ENCODE results near the gene PIK3R6.
"Not testable (repeated sequence)": the region's sequence is repeated elsewhere in the genome, so short reads cannot be mapped to it uniquely, and the experiment has no call there.

Gene PIK3R6

DNA sequence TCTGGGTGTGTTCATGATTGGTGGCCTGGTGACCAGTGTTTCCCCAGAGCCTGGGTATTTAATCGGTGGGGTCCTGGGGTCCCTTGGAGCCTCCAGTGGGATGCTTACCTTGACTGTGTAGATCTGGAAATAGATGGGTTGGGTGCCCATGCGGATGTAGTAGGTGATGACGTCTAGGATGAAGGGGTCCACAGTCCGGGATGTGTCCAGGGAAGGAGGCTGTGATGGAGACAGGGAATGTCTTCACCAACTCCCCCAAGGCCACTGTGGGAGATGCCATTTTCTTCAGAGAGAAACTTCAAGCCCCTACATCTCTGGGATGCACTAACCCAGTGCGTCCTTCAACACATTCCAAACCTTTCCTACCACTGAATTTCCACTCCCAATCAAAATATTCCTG lies 44.2 kb downstream of the PIK3R6 start:
- no peak for DNase-seq

DNA sequence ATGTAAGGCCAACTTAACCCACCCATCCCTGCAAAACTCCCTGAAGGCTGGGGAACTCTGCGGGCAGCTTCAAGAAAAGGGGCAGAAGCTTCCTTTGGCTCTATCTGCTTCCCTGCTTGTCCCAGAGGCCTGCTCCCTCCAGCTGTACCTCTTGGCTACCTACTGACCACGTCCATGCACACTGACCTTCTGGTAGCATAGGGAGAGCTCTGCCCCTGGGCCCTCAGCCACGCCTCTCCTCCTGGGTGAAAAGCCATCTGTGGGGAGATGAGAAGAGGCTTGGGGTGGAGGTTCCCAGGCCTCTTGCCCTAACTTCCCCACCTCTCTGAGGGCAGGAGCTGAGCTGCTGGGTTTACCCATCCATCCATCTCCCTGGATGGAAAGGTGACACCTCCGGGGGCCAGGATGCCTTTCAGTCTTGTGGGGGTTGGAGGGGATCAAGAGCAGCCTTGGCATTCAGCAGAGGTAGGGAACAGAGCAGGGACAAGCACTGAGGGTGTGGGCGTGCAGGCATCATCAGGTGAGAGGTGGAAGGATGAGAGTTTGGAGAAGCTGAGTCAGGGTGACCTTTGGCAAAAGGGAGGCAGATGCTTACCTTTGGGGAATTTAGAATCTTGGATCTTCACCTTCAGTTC lies 45.0 kb downstream of the PIK3R6 start:
- DNase-seq, result no peak

DNA sequence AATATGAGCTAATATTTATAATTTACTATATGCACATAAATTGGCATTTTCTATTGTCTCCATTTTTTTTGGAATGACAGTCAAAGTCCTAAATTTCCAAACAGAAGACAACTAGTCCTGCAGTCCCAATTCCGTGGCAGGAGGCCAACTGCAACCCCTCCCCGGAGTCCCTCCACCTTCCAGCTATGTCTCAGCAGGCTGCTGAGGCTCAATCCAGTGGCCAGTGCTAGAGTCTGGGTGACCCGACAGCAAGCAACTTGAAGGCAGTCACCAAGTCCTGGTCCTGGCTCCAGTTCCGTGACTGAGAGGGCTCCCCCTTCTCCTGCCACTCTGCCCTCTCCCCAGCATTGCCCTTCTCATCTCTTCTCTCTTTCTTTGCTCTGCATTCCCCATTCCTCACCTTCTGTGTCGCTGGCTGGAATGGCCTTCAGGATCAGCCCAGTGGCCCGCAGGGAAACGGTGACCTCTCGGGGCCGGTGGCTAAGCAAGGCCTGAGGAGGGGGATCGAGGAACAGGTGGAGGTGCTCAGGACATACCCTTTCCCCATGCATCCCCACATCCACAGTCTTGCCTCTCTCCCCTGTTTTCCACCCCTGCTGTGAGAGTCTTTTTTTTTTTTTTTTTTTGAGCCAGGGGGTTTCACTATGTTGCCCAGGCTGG lies 45.9 kb downstream of the PIK3R6 start:
- no peak for DNase-seq

DNA sequence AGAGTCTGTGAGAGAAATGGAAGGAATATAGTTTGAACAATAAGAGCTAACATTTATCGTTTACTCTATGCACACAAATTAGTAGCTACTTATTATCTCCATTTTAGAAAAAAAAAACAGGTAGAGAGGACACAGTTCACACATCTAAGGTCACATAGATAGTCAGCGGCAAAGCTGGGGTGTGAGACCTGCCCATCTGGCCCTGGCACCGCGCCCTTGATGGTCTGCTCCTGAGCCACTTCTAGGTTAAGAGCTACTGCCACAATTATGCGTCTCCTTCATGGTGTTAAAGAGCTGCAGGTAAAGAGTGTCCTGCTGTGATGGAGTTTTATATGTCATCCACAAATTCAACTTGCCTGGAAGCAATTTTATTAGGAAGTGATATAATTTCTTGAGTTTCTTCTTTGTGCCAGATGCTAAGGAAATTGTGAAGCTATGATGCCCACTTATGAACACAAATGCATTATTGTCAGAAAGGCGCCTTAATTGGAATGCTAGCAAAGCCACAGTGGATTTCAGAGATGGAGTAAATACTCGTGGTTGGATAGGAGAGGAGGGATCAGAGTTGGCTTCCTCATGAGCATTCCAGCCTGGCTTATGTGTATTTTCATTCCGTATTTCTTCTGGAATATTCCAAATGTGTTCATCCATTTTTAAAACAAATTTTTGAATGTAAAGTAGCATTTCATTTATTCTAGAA lies 47.0 kb downstream of the PIK3R6 start:
- no peak for DNase-seq

DNA sequence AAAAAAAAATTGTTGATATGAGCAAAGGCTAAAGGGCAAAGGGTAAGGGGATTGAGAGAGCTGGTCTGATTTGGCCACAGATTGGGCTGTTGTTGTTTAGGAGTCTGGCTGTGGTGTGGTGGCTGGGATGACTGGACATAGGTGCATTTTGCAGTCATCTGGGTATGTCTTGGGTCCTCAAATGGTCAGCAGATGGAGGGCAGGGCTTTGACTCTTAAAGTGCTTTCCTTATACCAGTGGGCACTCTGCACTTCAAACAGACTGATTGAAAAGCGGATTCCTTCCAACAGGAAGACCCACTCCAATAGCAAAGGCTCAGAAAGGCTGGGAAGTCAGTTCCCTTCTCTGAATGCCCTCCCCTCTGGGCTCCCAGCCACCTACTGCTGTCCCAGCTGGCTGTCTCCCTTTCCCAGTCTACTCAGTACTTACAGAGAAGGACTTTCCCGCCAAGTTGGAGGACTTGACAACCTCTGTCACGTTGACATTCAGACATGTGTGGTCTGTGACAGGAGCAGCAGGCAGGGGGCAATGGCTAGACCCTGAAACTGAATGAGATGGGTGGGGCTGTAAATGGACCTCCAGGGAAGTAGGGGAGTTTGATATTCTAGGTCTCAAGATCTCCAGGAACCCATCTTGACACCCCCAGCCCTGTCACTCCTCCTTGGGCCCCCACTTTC lies 48.7 kb downstream of the PIK3R6 start:
- DNase-seq, result no peak

DNA sequence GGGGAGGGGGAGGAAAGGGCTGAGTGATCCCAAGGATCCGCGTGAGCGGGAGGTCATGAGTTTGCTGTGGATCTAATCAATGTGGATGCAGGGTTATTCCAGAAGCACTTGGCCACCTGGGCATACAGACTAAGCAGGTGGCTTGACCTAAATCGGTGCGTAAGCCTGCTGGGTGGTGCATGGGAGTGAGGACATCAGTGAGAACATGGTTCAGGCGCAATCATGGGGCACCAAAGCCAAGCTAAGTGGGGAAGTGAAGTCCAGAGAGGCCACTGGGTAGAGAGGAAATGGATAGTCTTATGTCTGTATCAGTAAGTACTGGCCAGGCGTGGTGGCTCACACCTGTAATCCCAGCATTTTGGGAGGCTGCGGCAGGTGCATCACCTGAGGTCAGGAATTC lies 49.4 kb downstream of the PIK3R6 start:
- DNase-seq, result no peak

DNA sequence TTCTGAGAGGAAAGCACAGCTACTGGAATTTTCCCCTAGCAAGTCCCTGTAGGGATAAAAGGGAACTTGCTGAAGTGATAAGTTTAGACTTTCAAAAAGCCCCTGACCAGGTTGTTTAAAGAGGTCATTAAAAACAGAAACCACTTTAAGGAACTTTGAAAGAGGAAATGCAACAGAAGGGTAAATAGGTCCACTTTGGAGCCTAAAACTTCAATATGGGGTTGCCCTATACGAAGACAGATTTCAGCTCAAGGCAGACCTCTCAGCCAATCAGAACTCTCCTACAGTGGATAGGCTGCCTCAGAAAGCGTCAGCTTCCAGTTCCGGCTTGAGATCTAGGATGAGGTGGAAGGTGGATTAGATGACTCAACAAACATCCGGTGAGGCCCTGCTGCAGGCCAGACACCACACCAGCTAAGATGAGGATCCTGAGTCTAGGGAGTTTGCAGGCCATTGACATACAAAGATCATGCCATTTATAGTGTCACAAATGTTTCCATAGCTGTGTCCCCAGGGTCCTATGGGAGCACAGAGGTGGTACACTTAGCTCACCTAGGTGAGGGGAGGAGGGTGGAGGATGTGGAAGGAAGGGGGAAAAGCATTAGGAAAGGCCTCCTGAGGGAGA lies 60.4 kb downstream of the PIK3R6 start:
- no peak for DNase-seq

DNA sequence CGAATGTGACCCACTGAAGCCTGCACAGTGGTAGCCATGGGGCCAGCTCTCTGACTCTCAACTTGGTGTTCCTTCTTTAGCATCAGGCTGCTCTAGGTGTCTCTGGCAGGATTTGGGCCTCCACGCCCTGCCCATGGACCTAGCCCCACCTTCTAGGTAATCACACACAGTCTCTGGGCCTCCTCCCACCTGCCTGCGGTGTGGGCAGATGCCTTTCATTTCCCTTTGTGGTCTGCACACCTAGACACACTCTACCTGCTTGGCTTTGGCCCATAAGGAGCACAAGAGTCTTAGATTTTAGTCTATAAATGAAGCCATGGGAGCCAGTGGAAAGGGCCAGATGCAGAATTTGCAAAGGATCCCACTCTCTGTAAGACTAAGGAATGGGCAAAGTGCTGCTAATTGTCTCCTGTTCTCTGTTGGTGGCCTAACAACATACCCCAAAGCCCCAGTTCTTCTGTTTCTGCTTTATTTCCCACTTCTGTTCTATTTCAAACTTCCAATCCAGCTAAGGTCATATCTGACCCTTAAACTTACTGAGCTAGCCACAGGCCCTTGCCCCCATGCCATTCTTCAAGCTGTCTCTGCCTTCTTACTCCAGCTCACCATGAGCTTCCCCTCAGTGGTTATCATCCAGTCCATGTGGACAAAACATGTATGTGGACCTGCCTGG lies 61.1 kb downstream of the PIK3R6 start:
- DNase-seq, result no peak

DNA sequence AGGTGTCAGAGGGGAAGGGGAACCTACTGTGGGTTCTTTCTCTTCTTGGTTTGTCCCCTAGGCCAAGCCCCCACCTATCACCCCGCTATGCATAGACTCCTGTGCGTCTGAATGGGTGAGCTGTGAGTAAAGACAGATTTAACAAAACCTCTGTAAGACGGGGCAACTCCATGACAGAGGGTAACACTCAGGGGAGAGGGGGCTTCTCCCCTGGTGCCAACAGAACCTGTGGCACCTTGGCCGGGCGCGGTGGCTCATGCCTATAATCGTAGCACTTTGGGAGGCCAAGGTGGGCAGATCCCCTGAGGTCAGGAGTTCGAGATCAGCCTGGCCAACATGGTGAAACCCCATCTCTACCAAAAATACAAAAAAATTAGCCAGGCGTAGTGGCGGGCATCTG lies 62.1 kb downstream of the PIK3R6 start:
- not testable (repeated sequence) for DNase-seq

DNA sequence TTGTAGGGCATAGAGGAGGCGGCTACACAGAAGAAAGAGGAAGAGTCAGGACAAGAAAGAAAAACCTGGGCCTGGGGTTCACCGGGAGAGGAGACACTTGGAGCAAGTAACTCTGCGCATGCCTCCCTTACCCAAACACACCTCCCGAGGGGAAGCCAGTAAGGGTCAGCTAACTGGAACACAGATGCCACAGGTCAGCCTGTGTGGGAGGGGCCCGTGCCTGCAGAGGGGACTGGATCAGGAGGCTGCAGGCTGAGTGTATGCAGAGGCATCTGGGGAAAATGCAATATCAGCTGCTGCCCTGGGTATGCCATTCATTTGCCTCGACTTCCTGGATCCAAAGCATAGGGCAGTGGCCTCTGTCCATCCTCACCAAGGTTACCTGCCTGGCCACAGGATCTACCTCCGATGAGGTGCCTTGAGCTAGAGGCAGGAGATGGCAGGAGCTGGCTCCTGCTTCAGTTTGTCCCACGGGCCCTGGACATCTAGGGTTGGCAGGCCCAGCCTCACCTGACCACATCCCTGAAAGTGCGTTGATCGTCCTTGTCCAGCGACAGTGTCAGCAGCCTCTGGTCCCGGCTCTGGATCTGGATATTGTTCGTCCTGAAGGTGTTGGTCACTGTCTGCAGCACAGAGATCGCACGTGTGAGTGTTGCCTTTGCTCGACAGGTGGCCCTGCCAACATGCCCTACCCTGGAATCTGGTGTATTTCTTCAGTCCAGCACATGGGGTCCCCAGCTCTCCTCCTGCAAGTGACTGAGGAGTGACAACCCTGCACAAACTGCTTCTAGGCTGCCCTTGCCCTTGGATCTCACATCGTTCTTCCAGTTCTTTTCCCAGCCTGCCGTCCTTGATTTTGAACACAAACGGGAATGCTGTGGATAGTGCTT lies 63.7 kb downstream of the PIK3R6 start:
- peak; percentile 16 for DNase-seq

DNA sequence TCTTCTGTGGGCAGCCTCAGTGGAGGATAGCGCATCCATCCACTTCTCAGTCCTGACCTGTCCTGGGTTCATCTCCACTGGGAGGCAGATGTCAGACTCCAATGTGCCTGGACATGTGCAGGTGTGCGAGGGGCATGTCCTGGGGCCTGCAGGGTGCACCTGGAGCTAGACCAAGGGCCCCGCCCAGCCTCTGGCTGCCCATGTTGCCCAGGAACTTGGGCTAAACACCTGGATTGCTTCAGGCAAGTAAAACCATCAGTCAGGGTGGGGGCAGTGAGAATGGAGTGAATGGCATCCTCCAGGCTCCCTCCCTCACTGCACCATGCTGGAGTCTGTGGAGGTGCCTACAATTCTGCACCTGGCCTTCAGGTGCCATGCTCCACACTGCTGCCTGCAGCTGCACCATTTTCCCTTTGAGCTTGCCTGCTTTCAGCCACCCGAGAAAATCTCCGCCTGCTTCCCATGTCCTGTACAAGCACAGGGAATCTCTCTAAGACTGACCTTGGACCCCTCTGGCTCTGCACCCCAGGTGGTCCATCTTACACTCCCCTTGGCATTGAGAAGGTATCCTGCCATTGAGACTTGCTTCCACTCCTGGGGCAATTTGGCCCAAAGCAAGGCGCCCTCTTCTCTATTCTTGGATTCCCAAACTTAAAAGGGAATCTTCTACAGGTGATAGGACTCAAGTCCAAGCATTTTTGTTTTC lies 66.2 kb downstream of the PIK3R6 start:
- no peak for DNase-seq

DNA sequence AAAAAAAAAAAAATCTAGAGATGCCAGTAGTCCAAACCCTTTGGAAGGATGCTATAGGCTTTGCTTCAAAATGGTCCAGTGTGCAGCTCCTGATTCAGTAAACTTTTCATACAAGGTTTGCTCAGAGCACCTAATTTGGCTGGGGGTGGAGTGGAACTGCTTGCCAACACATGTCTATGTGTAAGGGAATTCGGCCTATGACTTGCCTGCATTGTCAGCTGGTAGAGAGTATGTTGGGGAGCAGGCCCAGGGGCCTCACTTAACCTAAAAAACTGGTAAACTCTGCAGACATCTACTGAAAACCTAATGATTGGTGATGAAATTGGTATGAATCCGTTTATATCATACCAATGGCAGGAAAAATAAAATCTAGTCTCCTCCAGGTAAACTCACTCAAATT lies 66.8 kb downstream of the PIK3R6 start:
- DNase-seq, result no peak

DNA sequence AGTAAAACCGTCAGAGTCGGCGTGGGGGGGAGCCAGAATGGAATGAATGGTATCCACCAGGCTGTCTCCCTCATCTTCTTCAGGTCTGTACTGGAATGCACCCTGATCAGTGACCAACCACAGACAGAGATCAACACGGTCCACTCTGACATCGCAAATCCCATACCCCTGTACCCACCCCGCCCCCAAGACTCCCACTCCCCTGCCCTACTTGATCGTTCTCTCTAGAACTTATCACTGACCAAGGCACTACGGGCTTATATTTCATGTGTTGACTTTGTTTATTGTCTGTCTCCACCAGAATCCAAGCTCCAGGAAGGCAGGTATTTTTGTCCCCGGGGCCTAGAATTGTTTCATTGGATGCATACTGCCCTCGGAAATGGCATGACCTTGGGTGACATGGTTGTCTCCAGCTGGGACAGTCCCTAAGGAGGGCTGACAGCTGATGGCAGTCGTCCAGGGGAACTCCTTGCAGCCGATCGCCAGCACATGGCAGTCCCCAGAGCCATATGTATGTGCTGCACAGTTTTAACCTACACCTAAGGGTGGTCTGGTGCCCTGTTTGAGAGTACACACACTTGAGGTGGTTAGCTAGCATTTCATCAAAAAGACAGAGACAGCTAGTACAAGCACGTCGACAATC lies 67.8 kb downstream of the PIK3R6 start:
- DNase-seq, result no peak

DNA sequence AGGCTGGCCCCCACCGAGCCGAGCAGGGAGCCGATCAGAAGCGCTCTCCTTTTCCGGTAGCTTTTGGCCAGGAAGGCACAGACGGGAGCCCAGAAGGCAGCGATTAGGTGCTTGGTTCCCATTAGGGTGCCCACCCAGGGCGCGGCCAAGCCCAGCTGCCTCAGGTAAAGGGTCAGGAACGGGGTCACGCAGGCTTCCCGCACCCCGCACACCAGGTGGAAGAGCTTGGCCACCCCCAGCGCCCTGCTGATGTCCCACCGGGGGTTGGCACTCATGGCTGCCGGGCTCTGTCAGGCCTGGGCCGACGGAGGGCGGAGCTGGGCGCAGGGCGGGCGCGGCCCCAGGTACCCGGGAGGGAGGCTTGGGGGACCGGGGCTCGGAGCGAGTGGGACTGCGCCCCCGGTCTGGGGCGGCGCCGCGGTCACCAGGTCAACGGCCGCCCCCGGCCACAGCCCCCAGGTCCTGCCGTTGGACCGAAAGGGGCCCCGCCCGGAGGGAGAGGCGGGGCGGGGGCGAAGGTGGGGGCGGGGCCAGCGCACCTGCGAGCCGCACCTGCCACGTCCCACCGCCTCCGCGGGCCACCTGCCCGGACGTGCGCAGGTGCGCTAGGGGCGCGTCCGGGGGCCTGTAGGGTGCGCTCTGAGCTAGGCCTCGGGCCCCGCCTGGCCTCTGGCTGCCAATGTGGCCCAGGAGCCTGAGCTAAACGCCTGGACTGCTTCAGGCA lies 68.5 kb downstream of the PIK3R6 start, which contains the start of gene MFSD6L:
Gene MFSD6L, minus strand, starts transcription at position 520 of the 724 bp plus-strand sequence. Its CDS starts 245 bp downstream, at position 275.
- DNase-seq, result no peak

DNA sequence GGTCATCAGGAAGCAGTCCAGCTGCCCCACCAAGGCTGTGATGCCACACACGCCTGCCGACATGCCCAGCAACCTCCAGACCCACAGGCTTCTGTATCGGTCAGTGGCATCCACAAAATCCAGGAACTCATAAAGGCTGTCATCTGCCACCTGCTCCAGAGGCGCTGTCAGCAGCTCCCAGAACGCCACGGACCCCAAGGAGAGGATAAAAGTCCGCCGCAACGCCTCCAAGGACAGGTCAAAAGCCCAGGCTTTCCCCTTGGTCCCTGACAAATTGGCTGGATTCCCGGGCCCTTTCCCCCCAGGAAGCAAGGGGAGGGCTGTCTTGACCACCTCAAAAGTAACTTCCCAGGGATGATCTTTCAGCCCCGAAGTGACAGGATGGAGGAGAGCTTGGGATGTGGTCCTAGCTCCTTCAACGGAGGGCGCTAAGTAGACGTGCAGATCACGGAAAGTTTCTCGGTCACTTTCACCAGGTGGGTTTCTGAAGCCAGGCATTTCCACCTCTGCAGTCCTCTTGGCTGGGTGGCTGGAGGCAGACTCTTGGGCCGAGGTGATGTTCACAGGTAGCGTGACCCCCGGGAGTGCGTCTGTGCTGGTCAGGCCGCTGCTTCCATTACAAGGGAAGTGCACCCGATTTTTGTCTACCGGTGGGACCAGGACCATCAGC lies 69.2 kb downstream of the PIK3R6 start:
- DNase-seq, result no peak

DNA sequence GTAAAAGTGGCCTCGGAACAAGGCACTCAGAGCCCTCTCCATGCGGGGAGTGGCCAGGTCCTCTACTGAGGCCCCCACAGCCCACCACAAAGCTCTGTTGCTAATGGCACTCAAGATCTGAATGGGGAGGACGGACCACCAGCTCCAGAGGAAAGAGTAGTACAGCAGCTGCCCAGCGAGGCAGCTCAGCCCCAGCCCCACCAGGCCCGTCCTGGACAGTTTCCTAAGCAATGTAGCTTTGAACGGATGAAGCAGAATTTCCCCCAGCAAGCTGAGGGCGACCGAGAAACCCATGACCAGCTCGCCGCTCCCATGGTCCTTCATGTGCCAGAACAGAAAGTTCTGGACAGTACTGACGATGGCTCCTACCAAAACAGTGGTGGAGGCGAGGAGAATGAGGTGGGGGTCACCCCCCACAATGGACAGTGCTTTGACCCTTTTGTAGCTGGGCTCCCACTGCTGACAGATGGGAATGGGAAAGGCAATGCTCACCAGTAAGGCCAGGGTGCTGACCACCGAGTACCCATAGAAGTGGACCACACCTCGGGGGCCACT lies 69.8 kb downstream of the PIK3R6 start:
- no peak for DNase-seq

DNA sequence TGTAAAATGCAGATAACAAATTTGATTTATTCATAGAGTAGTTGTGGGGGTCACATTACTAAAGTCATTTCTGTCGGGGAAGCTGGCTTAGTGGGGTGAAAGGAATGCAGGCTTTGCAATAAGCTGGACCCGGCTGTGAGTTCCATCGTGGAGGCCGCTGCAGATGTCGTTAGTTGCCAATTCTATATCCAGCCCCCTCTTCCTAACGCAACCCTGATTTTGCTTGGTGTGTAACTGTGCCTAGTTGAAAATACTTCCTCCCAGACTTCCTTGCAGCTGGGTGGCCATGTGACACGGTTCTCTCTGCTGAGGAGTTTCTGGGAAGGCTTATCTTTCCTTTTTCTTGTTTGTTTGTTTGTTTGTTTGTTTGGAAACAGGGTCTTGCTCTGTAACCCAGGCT lies 72.8 kb downstream of the PIK3R6 start:
- no peak for DNase-seq

DNA sequence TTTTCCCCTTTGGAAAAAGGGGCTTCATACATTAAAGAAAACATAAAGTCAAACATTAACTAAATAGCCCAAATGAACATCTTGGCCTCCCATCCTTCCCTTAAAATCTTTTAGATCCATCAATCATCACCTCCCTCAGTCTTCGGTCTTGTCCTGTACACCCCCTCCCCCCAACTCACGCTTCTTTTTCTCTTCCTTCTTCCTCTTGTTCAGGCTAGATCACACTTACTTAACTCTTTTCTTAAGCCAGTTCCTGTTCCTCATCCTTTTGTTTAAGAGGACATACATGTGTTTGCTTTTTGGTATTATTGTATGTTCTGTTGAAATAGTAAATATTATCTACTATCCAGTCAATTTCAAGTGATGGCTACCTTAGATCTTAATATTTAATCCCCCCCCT lies 73.8 kb downstream of the PIK3R6 start:
- no peak for DNase-seq

DNA sequence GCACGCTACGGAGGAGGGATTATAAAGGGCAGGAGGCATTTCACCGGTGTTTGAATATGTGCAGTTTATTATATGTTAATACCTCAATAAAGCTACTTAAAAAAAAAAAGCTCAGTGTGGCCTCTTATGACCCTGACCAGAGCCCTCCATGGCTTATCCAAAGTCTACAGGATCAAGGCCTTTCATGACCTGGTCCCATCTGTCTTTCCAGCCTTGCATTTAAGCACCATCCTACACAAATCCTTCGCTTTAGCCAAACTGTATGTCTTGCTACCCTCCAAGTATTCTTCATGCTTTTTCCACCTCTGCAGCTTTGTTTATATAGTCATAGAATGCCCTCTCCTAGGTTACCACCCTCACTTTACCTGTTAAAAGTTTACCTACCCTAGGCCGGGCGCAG lies 74.8 kb downstream of the PIK3R6 start:
- DNase-seq, result no peak
